ENCODE data around the gene HCRTR1.

Gene HCRTR1

GRCh38 chr1:31672986-31673385, 55.5 kb downstream of the HCRTR1 start:
- DNase-seq = no peak
- in situ Hi-C loops (cut with HindIII; ENCODE audit: low pct_ligation_motif_present, low pct_unique_long_range_greater_than_20kb, low sequenced_read_pairs) = no loop called here

GRCh38 chr1:31673433-31673832, 55.9 kb downstream of the HCRTR1 start:
- in situ Hi-C loops (cut with HindIII; ENCODE audit: low pct_ligation_motif_present, low pct_unique_long_range_greater_than_20kb, low sequenced_read_pairs) = no loop called here
- DNase-seq = no peak

GRCh38 chr1:31674626-31675025, 57.1 kb downstream of the HCRTR1 start:
- DNase-seq = no peak
- in situ Hi-C loops (cut with HindIII; ENCODE audit: low pct_ligation_motif_present, low pct_unique_long_range_greater_than_20kb, low sequenced_read_pairs) = no loop called here

- in situ Hi-C loops (cut with HindIII; ENCODE audit: low pct_ligation_motif_present, low pct_unique_long_range_greater_than_20kb, low sequenced_read_pairs) = no loop called here
- no peak for DNase-seq
Observed at GRCh38 chr1:31675161-31675560, 57.7 kb downstream of the HCRTR1 start.

GRCh38 chr1:31675756-31676155, 58.3 kb downstream of the HCRTR1 start:
- DNase-seq = no peak
- in situ Hi-C loops (cut with HindIII; ENCODE audit: low pct_ligation_motif_present, low pct_unique_long_range_greater_than_20kb, low sequenced_read_pairs) = no loop called here

All from ACHN (cell line).